ENCODE results near the gene ATF6. TPM values are rescaled to one million over a fixed set of nuclear protein-coding genes. Genes with fewer than 3 reads are reported as not detected.
"Not testable (repeated sequence)": the region's sequence is repeated elsewhere in the genome, so short reads cannot be mapped to it uniquely, and the experiment has no call there.

Gene ATF6
- total RNA-seq, 6 experiments from 2014 or later, result 16.5 to 24.4 (median 20.4) TPM

- no peak overlapping the region for H3K27ac ChIP-seq
- no peaks in the 10 kb centered on the region for H3K4me1 ChIP-seq
- DNase-seq, result no peak
- TF ChIP-seq POLR2A (IDR thresholded peaks at IDR 0.05) (no peak), CTCF (IDR thresholded peaks at IDR 0.05) (no peak)
- H3K36me3 ChIP-seq, result peaks cover 0 to 12% (median 0%) of the 10 kb centered on the region in 4 donors
- ATAC-seq, result no peak
- no peaks in the 10 kb centered on the region for H3K27me3 ChIP-seq
- no peaks in the 10 kb centered on the region for H3K9me3 ChIP-seq
- WGBS (ENCODE audit: insufficient coverage, low coverage, low lambda C conversion rate, missing lambda C conversion rate), result 89% methylated on average over 2 of the region's 2 CpGs
- no peak overlapping the region for H3K4me3 ChIP-seq
- intact Hi-C loops (cut with DNase I), result no loop called here
Measured at GRCh38 chr1:161826478-161826877, 60.4 kb downstream of the ATF6 start.

- no peak for DNase-seq
- intact Hi-C loops (cut with DNase I), result no loop called here
- Histone ChIP-seq H3K9me3 (no peaks in the 10 kb centered on the region), H3K4me3 (no peak overlapping the region), H3K36me3 (peaks cover 0 to 5% (median 0%) of the 10 kb centered on the region in 4 donors), H3K4me1 (no peaks in the 10 kb centered on the region), H3K27ac (no peak overlapping the region), H3K27me3 (no peaks in the 10 kb centered on the region)
- WGBS (ENCODE audit: insufficient coverage, low coverage, low lambda C conversion rate, missing lambda C conversion rate), result 85% methylated on average over 2 of the region's 2 CpGs
- ATAC-seq, result no peak
- TF ChIP-seq CTCF (IDR thresholded peaks at IDR 0.05), result no peak
- TF ChIP-seq POLR2A (IDR thresholded peaks at IDR 0.05), result no peak
Measured at GRCh38 chr1:161827786-161828185, 61.7 kb downstream of the ATF6 start.

- H3K27me3 ChIP-seq; H3K36me3 ChIP-seq; H3K4me1 ChIP-seq; intact Hi-C loops (cut with DNase I); H3K27ac ChIP-seq; H3K9me3 ChIP-seq; H3K4me3 ChIP-seq; DNase-seq; ATAC-seq: not testable (repeated sequence)
- WGBS (ENCODE audit: insufficient coverage, low coverage, low lambda C conversion rate, missing lambda C conversion rate), result 100% methylated on average over 5 of the region's 10 CpGs
Measured at GRCh38 chr1:161832299-161832907, 66.3 kb downstream of the ATF6 start.

GRCh38 chr1:161834967-161835550, 68.9 kb downstream of the ATF6 start:
- DNase-seq (no peak), ATAC-seq (no peak)
- Histone ChIP-seq H3K4me1 (no peaks in the 10 kb centered on the region), H3K27me3 (no peaks in the 10 kb centered on the region), H3K36me3 (peaks cover 0 to 4% (median 0%) of the 10 kb centered on the region in 4 donors), H3K4me3 (no peak overlapping the region), H3K27ac (no peak overlapping the region), H3K9me3 (no peaks in the 10 kb centered on the region)
- TF ChIP-seq CTCF (IDR thresholded peaks at IDR 0.05), result no peak
- TF ChIP-seq POLR2A (IDR thresholded peaks at IDR 0.05), result no peak
- intact Hi-C loops (cut with DNase I), result no loop called here
- 80% methylated on average over 2 of the region's 2 CpGs for WGBS (ENCODE audit: insufficient coverage, low coverage, low lambda C conversion rate, missing lambda C conversion rate)

- no peak for ATAC-seq
- Histone ChIP-seq H3K4me1 (no peaks in the 10 kb centered on the region), H3K27ac (no peak overlapping the region), H3K4me3 (no peak overlapping the region), H3K36me3 (peaks cover 0 to 4% (median 0%) of the 10 kb centered on the region in 4 donors), H3K27me3 (no peaks in the 10 kb centered on the region), H3K9me3 (no peaks in the 10 kb centered on the region)
- no peak for DNase-seq
- intact Hi-C loops (cut with DNase I), result no loop called here
- TF ChIP-seq POLR2A (IDR thresholded peaks at IDR 0.05) (no peak), CTCF (IDR thresholded peaks at IDR 0.05) (no peak)
- WGBS (ENCODE audit: insufficient coverage, low coverage, low lambda C conversion rate, missing lambda C conversion rate), result 74% methylated on average over 5 of the region's 5 CpGs
Measured at GRCh38 chr1:161836018-161836417, 69.9 kb downstream of the ATF6 start.
